Left ventricle myocardium inferior (tissue), 1 donor: ENCODE results near the gene APIP. TPM values are rescaled to one million over a fixed set of nuclear protein-coding genes. Genes with fewer than 3 reads are reported as not detected.
A peak's percentile ranks its signal among the peaks of the same experiment; 100 is the strongest.

ENCODE experiments used
- DNase-seq: peaks from one replicate; pipeline ENCODE4 v3.0.0-alpha.2; 2020
- H3K27ac ChIP-seq: fragments of 200-600 bp; replicated peaks from 2 replicates; pipeline ENCODE4 v1.8.0; 2021
- H3K27me3 ChIP-seq: fragments of 200-600 bp; 2 replicates; pipeline ENCODE4 v1.8.0; 2021; ENCODE audit warnings: low read depth
- H3K36me3 ChIP-seq: fragments of 200-600 bp; 2 replicates; pipeline ENCODE4 v1.8.0; 2021
- H3K4me1 ChIP-seq: fragments of 200-600 bp; 2 replicates; pipeline ENCODE4 v1.8.0; 2021
- H3K4me3 ChIP-seq: fragments of 200-600 bp; 2 replicates; pipeline ENCODE4 v1.8.0; 2021; ENCODE audit warnings: mild to moderate bottlenecking, moderate library complexity
- H3K9me3 ChIP-seq: fragments of 200-600 bp; replicated peaks from 2 replicates; pipeline ENCODE4 v1.8.0; 2021
- CTCF ChIP-seq: fragments of 200-600 bp; IDR thresholded peaks from 2 replicates; pipeline ENCODE4 v1.8.0; 2021; ENCODE audit warnings: antibody characterized with exemption, mild to moderate bottlenecking, borderline replicate concordance
- intact Hi-C: fragments of 100-400 bp; cut with micrococcal nuclease; formaldehyde crosslinking; loops from one replicate; pipeline ENCODE4 v1.11.0; 2022
- total RNA-seq: library from RNA; stranded (reverse); fragmentation: NEBNext Ultra II Directional; extraction: Animal tissue kit (Norgen Biotek cat#: 25700); gene quantifications from one replicate; pipeline ENCODE4 v1.2.1, GENCODE V29; 2021
- donor health status: DM: no; HTN: yes; CAD: no; lungs with severe emphysema.

Gene APIP
- total RNA-seq, 1 donor from 2014 or later, result 24.3 TPM

GRCh38 chr11:34891611-34892010 is 24.6 kb downstream of the APIP start:
- Histone ChIP-seq H3K36me3 (peaks cover 13% of the 10 kb centered on the region), H3K27me3 (no peaks in the 10 kb centered on the region), H3K9me3 (peaks cover 6% of the 10 kb centered on the region), H3K4me1 (no peaks in the 10 kb centered on the region), H3K4me3 (no peak overlapping the region), H3K27ac (no peak overlapping the region)
- no peak for DNase-seq
- intact Hi-C loops, result loop anchor here (2.0 kb wide), 1 partner anchor 305 kb away; no protein-coding TSS in a partner anchor
- TF ChIP-seq CTCF, result no peak

- H3K4me3 ChIP-seq, result no peak overlapping the region
- peak; percentile 60 for TF ChIP-seq CTCF
- H3K4me1 ChIP-seq, result no peaks in the 10 kb centered on the region
- intact Hi-C loops, result loop anchor here (2.0 kb wide), 1 partner anchor 304 kb away; no protein-coding TSS in a partner anchor
- H3K36me3 ChIP-seq, result peaks cover 15% of the 10 kb centered on the region
- no peak overlapping the region for H3K27ac ChIP-seq
- no peak for DNase-seq
- no peaks in the 10 kb centered on the region for H3K27me3 ChIP-seq
- H3K9me3 ChIP-seq, result no peaks in the 10 kb centered on the region
Observed at GRCh38 chr11:34890812-34891211, 25.4 kb downstream of the APIP start.

- intact Hi-C loops, result loop anchor here (2.0 kb wide), 1 partner anchor 303 kb away; no protein-coding TSS in a partner anchor
- no peaks in the 10 kb centered on the region for H3K4me1 ChIP-seq
- peak; percentile 19 for TF ChIP-seq CTCF
Observed at GRCh38 chr11:34890089-34890488, 26.1 kb downstream of the APIP start.

GRCh38 chr11:34887260-34887659 is 28.9 kb downstream of the APIP start:
- Histone ChIP-seq H3K27ac (no peak overlapping the region), H3K4me1 (no peaks in the 10 kb centered on the region), H3K4me3 (no peak overlapping the region), H3K27me3 (no peaks in the 10 kb centered on the region), H3K9me3 (no peaks in the 10 kb centered on the region), H3K36me3 (peaks cover 30% of the 10 kb centered on the region)
- no peak for TF ChIP-seq CTCF
- DNase-seq, result no peak
- intact Hi-C loops, result no loop called here

More at GRCh38 chr11:34890089-34890488, 26.1 kb downstream of the APIP start:
- Histone ChIP-seq H3K4me3 (no peak overlapping the region), H3K27ac (no peak overlapping the region), H3K36me3 (peaks cover 15% of the 10 kb centered on the region), H3K27me3 (no peaks in the 10 kb centered on the region), H3K9me3 (no peaks in the 10 kb centered on the region)
- DNase-seq, result no peak

- no peaks in the 10 kb centered on the region for H3K4me1 ChIP-seq
- no peak overlapping the region for H3K27ac ChIP-seq
- DNase-seq, result no peak
- no peaks in the 10 kb centered on the region for H3K9me3 ChIP-seq
- TF ChIP-seq CTCF, result no peak
- no peaks in the 10 kb centered on the region for H3K27me3 ChIP-seq
- H3K4me3 ChIP-seq, result no peak overlapping the region
- H3K36me3 ChIP-seq, result peaks cover 36% of the 10 kb centered on the region
- intact Hi-C loops, result no loop called here
Observed at GRCh38 chr11:34886609-34887008, 29.6 kb downstream of the APIP start.
